WTC11 (cell line): ENCODE results near the gene NCCRP1.

Experiments
- CTCF ChIP-seq: fragments of 200-600 bp; IDR thresholded peaks from 2 replicates; pipeline ENCODE4 v1.8.0; 2022; ENCODE audit warnings: antibody characterized with exemption
- ELF4 ChIP-seq: sonication (generic); formaldehyde crosslinking; IDR thresholded peaks from 2 replicates; pipeline ENCODE4 v1.8.1; 2022; ENCODE audit warnings: low read depth, mild to moderate bottlenecking, moderate library complexity, missing genetic modification reagents
- ZBTB21 ChIP-seq: sonication (generic); formaldehyde crosslinking; IDR thresholded peaks from 2 replicates; pipeline ENCODE4 v1.8.1; 2023; ENCODE audit warnings: mild to moderate bottlenecking, missing genetic modification reagents, borderline replicate concordance

GRCh38 chr19:39148939-39149529 is 47.7 kb upstream of the NCCRP1 start:
- TF ChIP-seq ELF4 (CRISPR knock-in tag) = no peak
- TF ChIP-seq CTCF = no peak
- no peak for TF ChIP-seq ZBTB21 (CRISPR knock-in tag)
